HEK293 (cell line): Measurements from ENCODE around the gene CNGB1.
A peak's percentile ranks its signal among the peaks of the same experiment; 100 is the strongest.

ENCODE experiments used
- CTCF ChIA-PET: fragments of 350-600 bp; formaldehyde crosslinking; extraction: SDS; loops from one replicate; lab custom pipeline; 2021; ENCODE audit warnings: antibody characterized with exemption; lab: Yijun Ruan, JAX
- POLR2A ChIA-PET: fragments of 300-600 bp; formaldehyde crosslinking; extraction: SDS; loops from one replicate; lab custom pipeline; 2020; ENCODE audit warnings: antibody characterized with exemption, inconsistent platforms; lab: Yijun Ruan, JAX
- H3K27ac ChIP-seq: fragments of 200-500 bp; sonication (Bioruptor generic); 2 replicates; pipeline ENCODE4 v1.5.1; 2014; ENCODE audit warnings: low read depth, low read length, control low read depth, inconsistent platforms; ENCODE audit errors: extremely low read depth
- H3K36me3 ChIP-seq, 2 experiments: fragments of 200-500 bp in 1 of 2; sonication (Bioruptor generic) in 1 of 2; 1 replicate in 1 of 2; 2 replicates in 1 of 2; pipeline ENCODE4 v1.5.1; 2014 to 2017; ENCODE audit warnings: inconsistent platforms in 2 of 2, low read length in 2 of 2; ENCODE audit not compliant: control insufficient read depth in 2 of 2, insufficient read depth in 1 of 2
- H3K4me1 ChIP-seq: fragments of 200-500 bp; sonication (Bioruptor generic); 2 replicates; pipeline ENCODE4 v1.5.1; 2014; ENCODE audit warnings: mild to moderate bottlenecking, low read length, inconsistent platforms; ENCODE audit not compliant: control insufficient read depth, insufficient read depth
- H3K4me3 ChIP-seq: 2 replicates; pipeline ENCODE4 v1.5.1; 2011; ENCODE audit warnings: low read depth, mild to moderate bottlenecking, control low read depth, low read length, moderate library complexity
- H3K9me3 ChIP-seq: fragments of 200-500 bp; sonication (Bioruptor generic); 2 replicates; pipeline ENCODE4 v1.5.1; 2014; ENCODE audit warnings: low read depth, low read length, inconsistent platforms; ENCODE audit not compliant: control insufficient read depth, insufficient read depth
- INSM2 ChIP-seq: fragments of 450-650 bp; formaldehyde crosslinking; IDR thresholded peaks from 2 replicates; pipeline ENCODE4 v1.5.1; 2016; ENCODE audit warnings: missing biosample characterization, missing genetic modification characterization
- KLF1 ChIP-seq: fragments of 450-650 bp; formaldehyde crosslinking; IDR thresholded peaks from 2 replicates; pipeline ENCODE4 v1.5.1; 2016; ENCODE audit warnings: missing biosample characterization, missing genetic modification characterization
- PRDM4 ChIP-seq: fragments of 450-650 bp; formaldehyde crosslinking; IDR thresholded peaks from 2 replicates; pipeline ENCODE4 v1.5.1; 2017; ENCODE audit warnings: missing biosample characterization, missing genetic modification characterization
- SETDB1 ChIP-seq: IDR thresholded peaks from one replicate; pipeline ENCODE4 v1.6.1; 2017; ENCODE audit warnings: mild to moderate bottlenecking, low read length, moderate library complexity, mixed read lengths; ENCODE audit not compliant: insufficient read length
- SP2 ChIP-seq: fragments of 450-650 bp; formaldehyde crosslinking; IDR thresholded peaks from 2 replicates; pipeline ENCODE4 v1.5.1; 2016; ENCODE audit warnings: missing biosample characterization, missing genetic modification characterization
- YY2 ChIP-seq: fragments of 450-650 bp; formaldehyde crosslinking; IDR thresholded peaks from 2 replicates; pipeline ENCODE4 v1.5.1; 2016; ENCODE audit warnings: missing biosample characterization, missing genetic modification characterization
- ZNF138 ChIP-seq: fragments of 450-650 bp; formaldehyde crosslinking; IDR thresholded peaks from 2 replicates; pipeline ENCODE4 v1.5.1; 2016; ENCODE audit warnings: missing biosample characterization, missing genetic modification characterization, borderline replicate concordance
- ZNF404 ChIP-seq: fragments of 450-650 bp; formaldehyde crosslinking; IDR thresholded peaks from 2 replicates; pipeline ENCODE4 v1.5.1; 2017; ENCODE audit warnings: missing biosample characterization, missing genetic modification characterization
- ZNF530 ChIP-seq: fragments of 450-650 bp; formaldehyde crosslinking; IDR thresholded peaks from 2 replicates; pipeline ENCODE4 v1.5.1; 2016; ENCODE audit warnings: low read depth, missing biosample characterization, missing genetic modification characterization
- ZNF624 ChIP-seq: fragments of 450-650 bp; formaldehyde crosslinking; IDR thresholded peaks from 2 replicates; pipeline ENCODE4 v1.5.1; 2017; ENCODE audit warnings: missing biosample characterization, missing genetic modification characterization
- ZNF664 ChIP-seq: fragments of 450-650 bp; formaldehyde crosslinking; IDR thresholded peaks from 2 replicates; pipeline ENCODE4 v1.5.1; 2016; ENCODE audit warnings: missing biosample characterization, missing genetic modification characterization
- TF ChIP-seq, protein P1 (sequence below): fragments of 450-650 bp; formaldehyde crosslinking; IDR thresholded peaks from 2 replicates; pipeline ENCODE4 v1.5.1; 2016; ENCODE audit warnings: missing biosample characterization, missing genetic modification characterization

CNGB1 gene

DNA sequence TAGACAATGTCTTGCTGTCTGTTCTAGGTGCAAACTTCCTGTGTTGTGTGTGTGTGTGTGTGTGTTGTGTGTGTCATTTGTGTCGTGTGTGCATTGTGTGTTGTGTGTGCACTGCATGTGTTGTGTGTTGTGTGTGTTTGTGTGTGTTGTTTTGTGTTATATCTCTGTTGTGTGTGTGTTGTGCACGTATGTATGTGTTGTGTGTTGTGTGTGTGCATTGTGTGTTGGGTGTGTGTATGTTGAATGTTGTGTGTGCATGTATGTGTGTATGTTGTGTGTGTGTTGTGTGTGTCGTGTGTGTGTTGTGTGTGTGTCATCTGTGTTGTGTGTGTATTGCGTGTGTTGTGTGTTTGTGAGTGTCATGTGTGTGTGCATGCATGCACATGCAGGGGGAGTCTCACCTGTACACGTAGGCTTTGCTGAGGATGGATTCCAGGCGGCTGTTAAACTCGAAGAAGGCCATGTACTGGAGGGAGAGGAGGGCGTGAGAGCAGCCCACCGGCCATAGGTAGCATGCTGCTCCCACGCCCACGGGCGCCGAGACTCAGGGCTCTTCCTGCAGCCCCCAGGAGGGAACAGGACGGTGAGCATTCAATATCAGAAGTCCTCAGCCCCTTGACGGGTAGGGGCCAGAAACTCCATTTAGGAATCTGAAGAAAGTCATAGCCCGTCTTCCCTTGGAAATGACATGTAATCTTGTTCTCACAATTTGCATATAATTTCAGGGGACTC is 58.2 kb downstream of the CNGB1 start (continued):
- no peak for TF ChIP-seq INSM2
- no peak for TF ChIP-seq SP2
- peak; percentile 65; the same call in 1 of the 2 replicates for TF ChIP-seq YY2
- TF ChIP-seq PRDM4, result no peak
- no peak for TF ChIP-seq ZNF530
- no peak for TF ChIP-seq SETDB1
- no peak for TF ChIP-seq ZNF404 (tag by site-specific recombination)
- peak; percentile 19; the same call in 1 of the 2 replicates for TF ChIP-seq KLF1 (tag by site-specific recombination)

DNA sequence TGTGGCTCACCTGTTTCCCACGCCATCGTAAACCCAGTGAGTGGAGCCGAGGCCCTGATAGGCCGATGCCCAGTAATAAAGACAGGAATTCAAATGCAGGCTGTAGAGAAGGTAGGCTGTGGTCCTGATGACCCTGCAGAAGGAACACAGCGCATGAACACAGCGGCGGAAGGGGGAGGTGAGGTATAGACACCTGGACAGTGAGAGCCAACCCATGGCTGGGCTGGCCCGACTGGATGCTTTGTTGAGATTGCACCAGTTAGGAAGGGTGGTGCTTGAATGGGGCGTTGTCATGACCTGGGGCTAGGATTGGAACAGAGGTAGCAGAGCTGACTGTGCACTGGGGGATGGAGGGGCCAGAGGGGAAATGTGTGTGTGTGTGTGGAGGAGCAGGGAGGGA is 59.2 kb downstream of the CNGB1 start:
- no peak overlapping the region for H3K4me3 ChIP-seq
- POLR2A ChIA-PET, result no interaction called here
- H3K36me3 ChIP-seq, result no peaks in the 10 kb centered on the region
- CTCF ChIA-PET, result no interaction called here
- H3K9me3 ChIP-seq, result no peaks in the 10 kb centered on the region
- H3K27ac ChIP-seq, result no peak overlapping the region
- no peaks in the 10 kb centered on the region for H3K4me1 ChIP-seq
- TF ChIP-seq ZNF624 (tag by site-specific recombination) (no peak), KLF1 (tag by site-specific recombination) (peak; percentile 13; the same call in 1 of the 2 replicates), ZNF138 (no peak), ZNF664 (tag by site-specific recombination) (no peak)

GRCh38 chr16:57910696-57911095 is 60.2 kb downstream of the CNGB1 start:
- H3K27ac ChIP-seq, result no peak overlapping the region
- TF ChIP-seq, protein P1, sequence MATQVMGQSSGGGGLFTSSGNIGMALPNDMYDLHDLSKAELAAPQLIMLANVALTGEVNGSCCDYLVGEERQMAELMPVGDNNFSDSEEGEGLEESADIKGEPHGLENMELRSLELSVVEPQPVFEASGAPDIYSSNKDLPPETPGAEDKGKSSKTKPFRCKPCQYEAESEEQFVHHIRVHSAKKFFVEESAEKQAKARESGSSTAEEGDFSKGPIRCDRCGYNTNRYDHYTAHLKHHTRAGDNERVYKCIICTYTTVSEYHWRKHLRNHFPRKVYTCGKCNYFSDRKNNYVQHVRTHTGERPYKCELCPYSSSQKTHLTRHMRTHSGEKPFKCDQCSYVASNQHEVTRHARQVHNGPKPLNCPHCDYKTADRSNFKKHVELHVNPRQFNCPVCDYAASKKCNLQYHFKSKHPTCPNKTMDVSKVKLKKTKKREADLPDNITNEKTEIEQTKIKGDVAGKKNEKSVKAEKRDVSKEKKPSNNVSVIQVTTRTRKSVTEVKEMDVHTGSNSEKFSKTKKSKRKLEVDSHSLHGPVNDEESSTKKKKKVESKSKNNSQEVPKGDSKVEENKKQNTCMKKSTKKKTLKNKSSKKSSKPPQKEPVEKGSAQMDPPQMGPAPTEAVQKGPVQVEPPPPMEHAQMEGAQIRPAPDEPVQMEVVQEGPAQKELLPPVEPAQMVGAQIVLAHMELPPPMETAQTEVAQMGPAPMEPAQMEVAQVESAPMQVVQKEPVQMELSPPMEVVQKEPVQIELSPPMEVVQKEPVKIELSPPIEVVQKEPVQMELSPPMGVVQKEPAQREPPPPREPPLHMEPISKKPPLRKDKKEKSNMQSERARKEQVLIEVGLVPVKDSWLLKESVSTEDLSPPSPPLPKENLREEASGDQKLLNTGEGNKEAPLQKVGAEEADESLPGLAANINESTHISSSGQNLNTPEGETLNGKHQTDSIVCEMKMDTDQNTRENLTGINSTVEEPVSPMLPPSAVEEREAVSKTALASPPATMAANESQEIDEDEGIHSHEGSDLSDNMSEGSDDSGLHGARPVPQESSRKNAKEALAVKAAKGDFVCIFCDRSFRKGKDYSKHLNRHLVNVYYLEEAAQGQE (tag by site-specific recombination), result no peak
- ChIA-PET CTCF (interaction anchor here (0.6 to 0.7 kb wide), 2 partner anchors 9 to 29 kb away, joined by 3 read pairs; no protein-coding TSS in a partner anchor), POLR2A (no interaction called here)
- H3K4me3 ChIP-seq, result no peak overlapping the region
- no peaks in the 10 kb centered on the region for H3K36me3 ChIP-seq
- no peaks in the 10 kb centered on the region for H3K4me1 ChIP-seq
- H3K9me3 ChIP-seq, result no peaks in the 10 kb centered on the region
